ENCODE data around the gene RAMAC. TPM values are rescaled to one million over a fixed set of nuclear protein-coding genes. Genes with fewer than 3 reads are reported as not detected.
"Not testable (repeated sequence)": the region's sequence is repeated elsewhere in the genome, so short reads cannot be mapped to it uniquely, and the experiment has no call there.

Gene RAMAC
- total RNA-seq, 4 donors from 2014 or later = 16.4 to 28.0 (median 23.7) TPM

GRCh38 chr15:82999905-83000671 is 14.1 kb downstream of the RAMAC start:
- in situ Hi-C loops (cut with MboI; ENCODE audit: low sequenced_read_pairs in 4 of 4) = loop anchor here (5.0 to 25.0 kb wide), 5 partner anchors 115 to 465 kb away; partner anchors contain the start of gene RPS17 (in 1 of the 4)
- peaks cover 0 to 7% of the 10 kb centered on the region in 2 donors for H3K36me3 ChIP-seq
- peak overlapping the region in 2 of 4 donors; percentile 11 to 19 for H3K4me3 ChIP-seq
- H3K4me1 ChIP-seq = peaks cover 0 to 7% of the 10 kb centered on the region in 2 donors
- H3K27ac ChIP-seq = peak overlapping the region; percentile 38 to 68 (median 52)
- H3K9me3 ChIP-seq = no peaks in the 10 kb centered on the region
- no peak for DNase-seq
- peak; percentile 96 for ATAC-seq
- no peaks in the 10 kb centered on the region for H3K27me3 ChIP-seq
- intact Hi-C loops (cut with DNase I; ENCODE audit: low total_unique reads) = loop anchor here (1.0 kb wide), 1 partner anchor 151 kb away; no protein-coding TSS in a partner anchor
- TF ChIP-seq, protein P1, sequence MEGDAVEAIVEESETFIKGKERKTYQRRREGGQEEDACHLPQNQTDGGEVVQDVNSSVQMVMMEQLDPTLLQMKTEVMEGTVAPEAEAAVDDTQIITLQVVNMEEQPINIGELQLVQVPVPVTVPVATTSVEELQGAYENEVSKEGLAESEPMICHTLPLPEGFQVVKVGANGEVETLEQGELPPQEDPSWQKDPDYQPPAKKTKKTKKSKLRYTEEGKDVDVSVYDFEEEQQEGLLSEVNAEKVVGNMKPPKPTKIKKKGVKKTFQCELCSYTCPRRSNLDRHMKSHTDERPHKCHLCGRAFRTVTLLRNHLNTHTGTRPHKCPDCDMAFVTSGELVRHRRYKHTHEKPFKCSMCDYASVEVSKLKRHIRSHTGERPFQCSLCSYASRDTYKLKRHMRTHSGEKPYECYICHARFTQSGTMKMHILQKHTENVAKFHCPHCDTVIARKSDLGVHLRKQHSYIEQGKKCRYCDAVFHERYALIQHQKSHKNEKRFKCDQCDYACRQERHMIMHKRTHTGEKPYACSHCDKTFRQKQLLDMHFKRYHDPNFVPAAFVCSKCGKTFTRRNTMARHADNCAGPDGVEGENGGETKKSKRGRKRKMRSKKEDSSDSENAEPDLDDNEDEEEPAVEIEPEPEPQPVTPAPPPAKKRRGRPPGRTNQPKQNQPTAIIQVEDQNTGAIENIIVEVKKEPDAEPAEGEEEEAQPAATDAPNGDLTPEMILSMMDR (IDR thresholded peaks at IDR 0.05 in 4 of 5, conservative IDR thresholded peaks at IDR 0.05 in 1 of 5) = peak; percentile 37 to 68 (median 53)
- TF ChIP-seq POLR2A (IDR thresholded peaks at IDR 0.05) = no peak

- not testable (repeated sequence) for ATAC-seq, DNase-seq, H3K27me3 ChIP-seq, H3K4me1 ChIP-seq, H3K4me3 ChIP-seq, H3K9me3 ChIP-seq, H3K27ac ChIP-seq
- H3K36me3 ChIP-seq = peaks cover 0 to 12% of the 10 kb centered on the region in 2 donors
- intact Hi-C loops (cut with DNase I; ENCODE audit: low total_unique reads) (loop anchor here (1.0 kb wide), 1 partner anchor 151 kb away; no protein-coding TSS in a partner anchor), in situ Hi-C loops (cut with MboI; ENCODE audit: low sequenced_read_pairs in 4 of 4) (loop anchor here (5.0 to 25.0 kb wide), 5 partner anchors 114 to 466 kb away; partner anchors contain the start of gene RPS17 (in 1 of the 4))
Measured at GRCh38 chr15:83000672-83001031, 14.6 kb downstream of the RAMAC start.

GRCh38 chr15:83010709-83011270 is 24.8 kb downstream of the RAMAC start:
- intact Hi-C loops (cut with DNase I; ENCODE audit: low total_unique reads) (loop anchor here (1.0 to 10.0 kb wide), 5 partner anchors 37 to 476 kb away; partner anchors contain the start of genes HDGFL3 and TM6SF1), in situ Hi-C loops (cut with MboI; ENCODE audit: low sequenced_read_pairs in 4 of 4) (loop anchor here in 3 of 4 donors (5.0 to 25.0 kb wide), 3 partner anchors 94 to 473 kb away; partner anchors contain the start of genes TM6SF1 (in 2 of the 3) and RPS17 (in 1 of the 3))
- Histone ChIP-seq H3K4me3 (peak overlapping the region; percentile 90 to 100 (median 95)), H3K9me3 (no peaks in the 10 kb centered on the region), H3K27me3 (no peaks in the 10 kb centered on the region), H3K27ac (peak overlapping the region; percentile 82 to 92 (median 86)), H3K4me1 (peaks cover 26% of the 10 kb centered on the region in 2 donors), H3K36me3 (peaks cover 0 to 34% of the 10 kb centered on the region in 2 donors)
- DNase-seq = peak; percentile 52 to 79
- TF ChIP-seq POLR2A (IDR thresholded peaks at IDR 0.05) = no peak
- TF ChIP-seq, protein P1 (IDR thresholded peaks at IDR 0.05 in 4 of 5, conservative IDR thresholded peaks at IDR 0.05 in 1 of 5) = peak; percentile 53 to 78 (median 66)
- peak; percentile 64 to 84 for ATAC-seq

- DNase-seq = peak; percentile 83 to 88
- no peaks in the 10 kb centered on the region for H3K27me3 ChIP-seq
- intact Hi-C loops (cut with DNase I; ENCODE audit: low total_unique reads) = loop anchor here (1.0 to 10.0 kb wide), 5 partner anchors 36 to 477 kb away; partner anchors contain the start of genes HDGFL3 and TM6SF1
- in situ Hi-C loops (cut with MboI; ENCODE audit: low sequenced_read_pairs in 4 of 4) = loop anchor here in 3 of 4 donors (5.0 to 25.0 kb wide), 3 partner anchors 93 to 474 kb away; partner anchors contain the start of genes TM6SF1 (in 2 of the 3) and RPS17 (in 1 of the 3)
- H3K4me3 ChIP-seq = peak within 1 kb of the TSS; percentile 90 to 100 (median 95)
- H3K4me1 ChIP-seq = peaks cover 26 to 29% of the 10 kb centered on the region in 2 donors
- peaks cover 0 to 29% of the 10 kb centered on the region in 2 donors for H3K36me3 ChIP-seq
- peak within 1 kb of the TSS; percentile 82 to 92 (median 86) for H3K27ac ChIP-seq
- no peaks in the 10 kb centered on the region for H3K9me3 ChIP-seq
- TF ChIP-seq, protein P1 (IDR thresholded peaks at IDR 0.05 in 4 of 5, conservative IDR thresholded peaks at IDR 0.05 in 1 of 5) = peak; percentile 51 to 81 (median 71)
- peak; percentile 56 to 75 for TF ChIP-seq POLR2A (IDR thresholded peaks at IDR 0.05)
- ATAC-seq = peak; percentile 82 to 90
Measured at GRCh38 chr15:83011271-83012075, 25.5 kb downstream of the RAMAC start, which contains the start of gene C15orf40. TSS of gene C15orf40 (minus strand) at chr15:83011639. CDS start at chr15:83011607, 32 bp downstream.

Data from gastrocnemius medialis (tissue), 4 donors.